HG03439 (cell line): Measurements from ENCODE around the gene CARMIL3.
"Not testable (repeated sequence)": the region's sequence is repeated elsewhere in the genome, so short reads cannot be mapped to it uniquely, and the experiment has no call there.

Experiments
- ATAC-seq: cut with Tn5 transposase; IDR thresholded peaks from one replicate; pipeline ENCODE4 v1.9.1; 2021; ENCODE audit warnings: mild to moderate bottlenecking, moderate library complexity; ENCODE audit not compliant: unreplicated experiment

CARMIL3 gene

GRCh38 chr14:24038686-24039085 lies 13.1 kb upstream of the CARMIL3 start:
- no peak for ATAC-seq

- no peak for ATAC-seq
Measured at GRCh38 chr14:24040692-24041091, 11.1 kb upstream of the CARMIL3 start.

GRCh38 chr14:24042746-24043145 lies 9.1 kb upstream of the CARMIL3 start:
- no peak for ATAC-seq

GRCh38 chr14:24049002-24049401 lies 2.8 kb upstream of the CARMIL3 start:
- not testable (repeated sequence) for ATAC-seq

- ATAC-seq, result not testable (repeated sequence)
Measured at GRCh38 chr14:24050753-24051152, 1.1 kb upstream of the CARMIL3 start.

GRCh38 chr14:24051176-24051788 lies 527 bp upstream of the CARMIL3 start:
- no peak for ATAC-seq

GRCh38 chr14:24052656-24053547 lies 1.1 kb downstream of the CARMIL3 start:
- no peak for ATAC-seq

GRCh38 chr14:24053548-24054323 lies 1.9 kb downstream of the CARMIL3 start:
- no peak for ATAC-seq

- no peak for ATAC-seq
Measured at GRCh38 chr14:24054324-24054641, 2.5 kb downstream of the CARMIL3 start.

- no peak for ATAC-seq
Measured at GRCh38 chr14:24054646-24055045, 2.8 kb downstream of the CARMIL3 start.

- no peak for ATAC-seq
Measured at GRCh38 chr14:24055971-24056799, 4.4 kb downstream of the CARMIL3 start.

- no peak for ATAC-seq
Measured at GRCh38 chr14:24056800-24057184, 5.0 kb downstream of the CARMIL3 start.

GRCh38 chr14:24057271-24057670 lies 5.5 kb downstream of the CARMIL3 start:
- no peak for ATAC-seq

- no peak for ATAC-seq
Measured at GRCh38 chr14:24057867-24058259, 6.1 kb downstream of the CARMIL3 start.

- no peak for ATAC-seq
Measured at GRCh38 chr14:24058260-24058950, 6.6 kb downstream of the CARMIL3 start.

- no peak for ATAC-seq
Measured at GRCh38 chr14:24058951-24059475, 7.2 kb downstream of the CARMIL3 start.

GRCh38 chr14:24059841-24060388 lies 8.1 kb downstream of the CARMIL3 start:
- no peak for ATAC-seq

- ATAC-seq, result no peak
Measured at GRCh38 chr14:24060443-24060842, 8.6 kb downstream of the CARMIL3 start.

GRCh38 chr14:24060984-24061913 lies 9.4 kb downstream of the CARMIL3 start:
- ATAC-seq, result no peak
